Endothelial cell of umbilical vein (primary cell): ENCODE measurements around the gene TP53AIP1. TPM values are rescaled to one million over a fixed set of nuclear protein-coding genes. Genes with fewer than 3 reads are reported as not detected.

Source experiments
- BruUV-seq: library from RNA; stranded (reverse); fragments of 400-500 nt; replicated peaks from 2 replicates; lab custom pipeline; 2021; lab: Mats Ljungman, UMichigan
- CTCF ChIA-PET: fragments of 300-600, 350-600 bp; sonication (Branson Sonifier 250); formaldehyde crosslinking; loops from one replicate; lab custom pipeline; 2021; ENCODE audit warnings: antibody characterized with exemption, inconsistent platforms; lab: Charles Lee
- POLR2A ChIA-PET: fragments of 300-600, 350-600 bp; sonication (Branson Sonifier 250); formaldehyde crosslinking; loops from one replicate; lab custom pipeline; 2021; ENCODE audit warnings: antibody characterized with exemption, inconsistent platforms; lab: Charles Lee
- DNase-seq: peaks from one replicate; pipeline ENCODE4 v3.0.0-alpha.2; 2011; ENCODE audit warnings: low read depth, low spot score
- FAIRE-seq: peaks from 2 replicates; lab custom pipeline; 2011; peaks lifted over from hg19 to GRCh38; lab: Jason Lieb, UNC
- H2AFZ ChIP-seq: 2 replicates; pipeline ENCODE4 v1.6.0; 2012; ENCODE audit warnings: low read depth, low read length, control low read depth, inconsistent platforms
- H3K27ac ChIP-seq: 2 replicates; pipeline ENCODE4 v1.5.1; 2011; ENCODE audit warnings: low read depth, mild to moderate bottlenecking, control low read depth, low read length, moderate library complexity; ENCODE audit not compliant: insufficient read depth
- H3K27me3 ChIP-seq, 2 experiments: 2 replicates each; pipeline versions ENCODE4 v1.6.0 to v1.6.1; 2011; ENCODE audit warnings: low read length in 2 of 2, mixed read lengths in 1 of 2; ENCODE audit not compliant: control insufficient read depth in 2 of 2, insufficient read depth in 2 of 2
- H3K36me3 ChIP-seq, 2 experiments: 2 replicates in 1 of 2; 3 replicates in 1 of 2; pipeline ENCODE4 v1.5.1; 2011; ENCODE audit warnings: low read length in 2 of 2, mild to moderate bottlenecking in 1 of 2, moderate library complexity in 1 of 2; ENCODE audit not compliant: control insufficient read depth in 2 of 2, insufficient read depth in 2 of 2; ENCODE audit errors: extremely low read depth in 1 of 2
- H3K4me1 ChIP-seq: 3 replicates; pipeline ENCODE4 v1.5.1; 2011; ENCODE audit warnings: mild to moderate bottlenecking, low read length; ENCODE audit not compliant: control insufficient read depth, insufficient read depth; ENCODE audit errors: extremely low read depth
- H3K4me2 ChIP-seq: 2 replicates; pipeline ENCODE4 v1.6.1; 2011; ENCODE audit warnings: low read length, control low read depth, mixed read lengths; ENCODE audit not compliant: insufficient read depth
- H3K4me3 ChIP-seq, 3 experiments: fragments of 200-600 bp in 1 of 3; sonication (generic), shearing (Covaris generic) in 1 of 3; replicated peaks in 1 of 3; 2 replicates each; pipeline ENCODE4 v1.5.1; 2011 to 2016; ENCODE audit warnings: control low read depth in 3 of 3, low read length in 3 of 3, mild to moderate bottlenecking in 2 of 3, inconsistent platforms in 1 of 3, low read depth in 1 of 3, moderate library complexity in 1 of 3; ENCODE audit not compliant: insufficient read depth in 1 of 3
- H3K79me2 ChIP-seq: 2 replicates; pipeline ENCODE4 v1.6.0; 2012; ENCODE audit warnings: low read length, inconsistent platforms; ENCODE audit not compliant: control insufficient read depth, insufficient read depth
- H3K9ac ChIP-seq: replicated peaks from 2 replicates; pipeline ENCODE3; 2011; ENCODE audit warnings: low read length, control low read depth; ENCODE audit not compliant: insufficient read depth; ENCODE audit errors: extremely low read depth
- H3K9me1 ChIP-seq: replicated peaks from 3 replicates; pipeline ENCODE4 v1.6.0; 2011; ENCODE audit warnings: mild to moderate bottlenecking, low read length; ENCODE audit not compliant: control insufficient read depth, insufficient read depth; ENCODE audit errors: extremely low read depth
- H3K9me3 ChIP-seq: replicated peaks from 2 replicates; pipeline ENCODE4 v1.5.1; 2012; ENCODE audit warnings: low read length, inconsistent platforms; ENCODE audit not compliant: control insufficient read depth, insufficient read depth
- H4K20me1 ChIP-seq: replicated peaks from 2 replicates; pipeline ENCODE3; 2011; ENCODE audit warnings: mild to moderate bottlenecking, low read length; ENCODE audit not compliant: control insufficient read depth, insufficient read depth; ENCODE audit errors: extremely low read depth
- CTCF ChIP-seq, 2 donors: IDR thresholded peaks; 1 replicate in 1 of 2; 2 replicates in 1 of 2; pipeline ENCODE4 v1.5.1; 2011; ENCODE audit warnings: low read length in 2 of 2, mild to moderate bottlenecking in 2 of 2, moderate library complexity in 2 of 2, control low read depth in 1 of 2, inconsistent platforms in 1 of 2, low read depth in 1 of 2; ENCODE audit not compliant: insufficient read depth in 1 of 2; ENCODE audit errors: extremely low read depth in 1 of 2
- EZH2 ChIP-seq: IDR thresholded peaks from 2 replicates; pipeline ENCODE4 v1.6.1; 2012; ENCODE audit warnings: borderline replicate concordance, low read depth, mild to moderate bottlenecking, moderate library complexity, low read length, inconsistent platforms; ENCODE audit not compliant: severe bottlenecking
- GATA2 ChIP-seq: IDR thresholded peaks from 2 replicates; pipeline ENCODE4 v1.7.0; 2011; ENCODE audit warnings: low read depth, mild to moderate bottlenecking, moderate library complexity, mixed read lengths, low read length; ENCODE audit not compliant: insufficient read length, insufficient read depth
- JUN ChIP-seq: IDR thresholded peaks from 2 replicates; pipeline ENCODE4 v1.6.1; 2011; ENCODE audit warnings: borderline replicate concordance, low read depth; ENCODE audit not compliant: insufficient read length, insufficient read depth
- MAX ChIP-seq: IDR thresholded peaks from 2 replicates; pipeline ENCODE4 v1.6.1; 2011; ENCODE audit not compliant: insufficient read depth, insufficient read length
- MYC ChIP-seq: IDR thresholded peaks from one replicate; pipeline ENCODE4 v1.6.1; 2011; ENCODE audit warnings: mild to moderate bottlenecking, low read depth, low read length
- POLR2A ChIP-seq: IDR thresholded peaks from 2 replicates; pipeline ENCODE4 v1.6.1; 2012; ENCODE audit warnings: low read depth, mild to moderate bottlenecking, control low read depth, low read length
- POLR2AphosphoS5 ChIP-seq: IDR thresholded peaks from 2 replicates; pipeline ENCODE4 v1.6.1; 2012; ENCODE audit warnings: low read depth, mild to moderate bottlenecking, control low read depth, low read length, moderate library complexity; ENCODE audit not compliant: insufficient read depth
- dilution Hi-C: fragments of 300-500 bp; cut with MboI; formaldehyde crosslinking; loops from one replicate; pipeline ENCODE4 v1.15.0; 2019; ENCODE audit warnings: low sequenced_read_pairs; ENCODE audit not compliant: extremely low pct_ligation_motif_present
- intact Hi-C: fragments of 100-400 bp; cut with micrococcal nuclease; formaldehyde crosslinking; loops from one replicate; pipeline ENCODE4 v1.10.0; 2022
- polyA plus RNA-seq, 4 experiments: library from polyadenylated mRNA; depleted of rRNA in 3 of 4; stranded (reverse) in 3 of 4; unstranded in 1 of 4; fragments of >200 nt; gene quantifications; 2 replicates each; pipeline versions ENCODE4 v1.2.1 to v1.2.3, GENCODE V29; 2011 to 2012; ENCODE audit warnings: missing spikeins in 1 of 4
- total RNA-seq: library from RNA; stranded (reverse); gene quantifications from 2 replicates; pipeline ENCODE4 v1.2.3, GENCODE V29; 2021

TP53AIP1 gene
- total and polyA plus RNA-seq, 2 donors (not counting 3 experiments of a cell fraction or from before 2014, with no cell fraction given): not detected

DNA sequence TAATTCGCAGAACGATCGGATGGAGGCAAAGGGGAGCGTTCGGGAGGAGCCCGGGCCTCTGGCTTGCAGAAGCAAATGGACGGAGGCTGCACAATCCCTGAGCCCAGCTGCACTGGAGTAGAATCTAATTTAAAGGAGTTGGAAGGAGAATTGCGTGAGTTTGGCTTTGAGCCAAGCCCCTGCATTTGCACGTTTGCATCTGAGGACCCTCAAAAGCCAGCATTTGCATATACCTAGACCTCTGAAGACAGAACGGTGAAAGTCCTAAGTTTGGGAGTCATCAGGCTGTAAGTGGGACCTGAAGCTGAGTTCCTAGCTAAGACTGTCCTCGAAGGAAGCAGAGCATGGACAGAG, 15.6 kb downstream of the TP53AIP1 start:
- dilution Hi-C loops (no loop called here), intact Hi-C loops (no loop called here)
- H4K20me1 ChIP-seq: no peaks in the 10 kb centered on the region
- H3K4me1 ChIP-seq: no peaks in the 10 kb centered on the region
- no peaks in the 10 kb centered on the region for H3K79me2 ChIP-seq
- H3K9me1 ChIP-seq: no peaks in the 10 kb centered on the region
- DNase-seq: no peak
- H3K27me3 ChIP-seq: peaks cover 2% of the 10 kb centered on the region in 2 experiments
- BruUV-seq: no TSS peak
- no peak overlapping the region for H3K27ac ChIP-seq
- H3K4me2 ChIP-seq: no peak overlapping the region
- no peak overlapping the region for H3K9ac ChIP-seq
- no peaks in the 10 kb centered on the region for H3K36me3 ChIP-seq
- ChIA-PET CTCF (interaction anchor here (1.8 to 2.5 kb wide), 2 partner anchors 19 to 21 kb away, joined by 5 to 9 read pairs; no protein-coding TSS in a partner anchor), POLR2A (no interaction called here)
- no peak for FAIRE-seq
- no peaks in the 10 kb centered on the region for H3K9me3 ChIP-seq
- H2AFZ ChIP-seq: no peak overlapping the region
- TF ChIP-seq CTCF (IDR thresholded peaks at IDR 0.05; ENCODE audit: extremely low read depth in 1 of 2, insufficient read depth in 1 of 2, low read depth in 1 of 2, low read length in 2 of 2): no peak
- no peak for TF ChIP-seq GATA2
- TF ChIP-seq MAX: no peak
- TF ChIP-seq EZH2: no peak
- no peak for TF ChIP-seq POLR2A
- TF ChIP-seq JUN: no peak
- TF ChIP-seq MYC: no peak
- no peak for TF ChIP-seq POLR2AphosphoS5
- H3K4me3 ChIP-seq: no peak overlapping the region
